Activated CD4-positive, alpha-beta T cell treated with anti-CD3 and anti-CD28 coated beads for 1 hour (primary cell): ENCODE data around the gene RHBG.

ENCODE experiments used
- DNase-seq: peaks from one replicate; pipeline ENCODE4 v3.0.0-alpha.2; 2020

Gene RHBG

DNA sequence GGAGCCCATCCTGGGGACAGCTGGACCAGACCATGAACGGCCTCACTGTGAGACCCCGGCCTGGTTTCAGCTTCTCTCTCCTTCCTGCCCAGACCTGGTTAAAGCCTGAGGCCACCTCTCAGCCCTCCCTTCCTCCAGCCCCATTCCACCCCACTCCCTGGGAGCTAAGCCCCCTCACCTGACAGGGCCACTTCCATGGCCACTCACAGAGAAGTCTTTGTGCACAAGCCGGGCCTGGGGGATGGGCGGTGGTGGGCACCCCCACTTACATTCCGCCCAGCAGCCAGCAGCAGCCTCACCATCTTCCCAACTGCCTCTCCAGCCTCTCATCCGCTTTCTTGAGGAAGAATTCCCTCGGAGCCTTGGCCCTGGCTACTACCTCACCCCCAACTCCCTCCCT is 40.4 kb downstream of the RHBG start:
- no peak for DNase-seq

DNA sequence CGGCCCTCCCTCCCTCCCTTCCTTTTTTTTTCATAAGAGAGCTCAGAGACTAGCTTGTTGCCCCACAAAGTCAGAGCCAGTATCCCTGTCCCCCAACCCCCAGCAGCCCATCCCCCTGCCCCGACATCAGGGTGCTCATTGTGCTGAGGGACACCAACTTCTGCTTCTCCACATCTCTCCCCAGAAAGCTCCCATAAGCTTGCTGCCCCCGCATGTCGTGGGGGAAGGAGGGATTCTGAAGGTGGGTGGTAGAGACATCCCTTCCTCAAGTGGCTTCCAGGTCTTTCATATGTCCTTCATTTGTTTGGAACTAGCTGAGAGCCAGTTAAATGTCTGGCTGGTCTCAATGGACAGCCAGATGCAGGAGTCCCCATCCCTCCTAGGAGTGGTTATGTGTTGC is 41.2 kb downstream of the RHBG start:
- no peak for DNase-seq

DNA sequence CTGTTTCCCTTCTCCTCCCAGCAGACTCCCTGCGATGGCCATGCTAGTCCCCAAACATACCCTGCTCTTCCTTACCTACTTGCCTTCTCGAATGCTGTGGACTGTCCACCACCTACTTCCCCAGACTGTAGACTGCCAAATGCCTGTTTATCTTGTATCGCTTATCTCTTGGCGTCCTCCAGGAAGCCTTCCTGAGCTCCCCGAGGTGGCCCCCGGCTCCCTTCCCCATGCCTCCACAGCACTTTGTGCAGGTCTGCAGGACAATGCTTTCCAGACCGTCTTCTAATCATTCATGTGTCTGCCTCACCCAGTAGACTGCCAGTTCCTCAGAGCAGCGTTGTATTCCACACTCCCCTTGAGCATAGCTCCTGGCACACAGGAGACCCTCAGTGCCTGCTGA is 41.7 kb downstream of the RHBG start:
- DNase-seq: no peak

DNA sequence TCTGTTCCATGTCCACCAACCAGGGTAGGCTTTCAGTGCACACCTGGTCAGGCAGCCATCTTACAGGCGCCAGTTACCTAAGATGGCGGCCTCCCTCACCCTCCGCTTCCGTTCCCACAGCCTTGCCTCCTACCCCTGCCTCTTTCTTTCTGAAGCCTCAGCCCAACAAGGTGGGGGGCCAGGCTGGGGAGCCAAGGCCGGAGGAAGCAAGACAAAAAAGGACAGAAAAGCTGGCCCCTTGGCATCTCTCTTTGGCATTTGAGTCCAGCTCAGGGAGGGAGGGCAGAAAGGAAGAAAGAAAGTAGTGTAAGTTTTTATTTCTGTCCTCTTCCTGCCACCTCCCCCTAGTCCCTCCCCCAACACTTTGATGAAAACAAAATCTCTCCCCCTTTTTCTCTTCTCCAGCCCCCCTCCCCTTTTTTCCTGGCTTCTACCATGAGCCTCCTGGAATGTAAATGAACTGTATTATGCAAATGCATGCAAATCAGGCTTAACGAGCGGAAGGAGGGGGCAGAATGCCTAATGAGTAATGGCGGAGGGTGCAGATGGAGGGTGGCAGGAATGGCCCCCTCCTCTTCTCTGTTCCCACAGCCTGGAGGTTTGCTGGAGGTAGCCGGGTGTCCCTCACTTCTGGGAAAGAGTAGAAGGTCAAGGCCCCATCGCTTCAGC is 43.8 kb downstream of the RHBG start:
- no peak for DNase-seq

DNA sequence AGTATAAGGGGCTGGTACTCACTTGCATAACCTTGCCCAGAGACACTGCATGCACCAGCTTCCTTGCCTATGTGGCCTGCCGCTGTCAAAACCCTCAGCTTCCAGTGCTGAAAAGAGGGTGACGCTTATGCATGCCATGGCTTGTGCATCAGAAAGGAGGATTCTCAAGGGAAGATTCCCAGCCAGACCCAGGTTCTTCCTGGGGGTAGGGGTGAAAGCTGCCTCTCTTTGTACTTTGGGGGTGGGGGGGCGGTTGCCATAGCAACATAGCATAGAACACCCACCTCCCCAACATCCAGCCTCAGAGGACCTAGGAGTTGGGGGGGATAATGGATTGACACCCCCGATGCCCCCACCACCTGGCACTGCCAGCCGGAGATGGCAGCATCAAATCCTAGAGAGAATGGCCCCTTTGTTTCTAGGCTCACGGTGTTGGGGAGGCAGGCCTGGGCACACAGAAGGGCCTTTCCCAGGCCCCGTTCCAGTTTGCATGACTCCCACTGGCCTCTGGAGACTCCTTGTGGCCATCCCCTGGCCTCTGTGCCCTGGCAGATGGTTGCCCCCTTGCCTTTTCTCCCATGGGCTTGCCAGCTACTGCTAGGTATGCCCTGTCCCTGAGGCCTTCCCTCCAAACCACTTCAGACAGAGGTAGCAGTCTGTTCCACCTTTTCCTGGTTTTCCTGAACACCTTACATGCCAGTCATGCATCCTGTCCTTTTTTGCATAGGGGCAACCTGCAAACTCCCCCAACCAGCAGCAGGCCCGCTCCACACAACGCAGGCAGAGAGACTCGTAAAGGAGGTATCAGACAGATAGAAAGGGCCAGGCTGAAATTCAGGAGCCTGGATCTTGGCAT is 44.6 kb downstream of the RHBG start:
- no peak for DNase-seq

DNA sequence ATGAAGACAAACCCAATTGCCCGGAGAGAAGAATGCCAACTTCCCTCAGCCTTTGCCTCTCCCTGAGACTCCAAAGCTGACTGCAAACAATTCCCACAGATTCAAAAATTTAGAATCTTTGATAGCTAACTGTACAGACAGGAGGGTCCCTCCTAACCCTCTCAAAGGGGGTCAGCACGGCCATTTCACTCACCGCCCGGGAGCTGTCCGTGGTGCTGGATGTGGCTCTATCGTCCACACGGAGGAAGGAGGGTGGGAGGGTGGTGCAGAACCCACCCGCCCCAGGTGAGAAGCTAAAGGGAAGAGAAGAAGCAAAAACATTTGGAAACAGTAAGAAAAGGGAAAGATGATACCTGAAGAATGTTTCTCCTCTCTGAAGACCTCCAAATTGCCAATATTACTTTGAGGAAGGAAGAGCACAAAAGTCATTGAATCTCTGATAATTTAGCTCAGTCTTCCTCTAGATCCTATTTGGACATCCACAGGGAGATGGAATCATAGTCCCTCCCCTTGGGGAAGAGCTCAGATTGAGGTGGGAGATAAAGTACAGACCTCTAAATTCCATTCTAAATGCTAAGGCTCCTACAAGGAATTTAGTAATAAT is 45.6 kb downstream of the RHBG start:
- no peak for DNase-seq

DNA sequence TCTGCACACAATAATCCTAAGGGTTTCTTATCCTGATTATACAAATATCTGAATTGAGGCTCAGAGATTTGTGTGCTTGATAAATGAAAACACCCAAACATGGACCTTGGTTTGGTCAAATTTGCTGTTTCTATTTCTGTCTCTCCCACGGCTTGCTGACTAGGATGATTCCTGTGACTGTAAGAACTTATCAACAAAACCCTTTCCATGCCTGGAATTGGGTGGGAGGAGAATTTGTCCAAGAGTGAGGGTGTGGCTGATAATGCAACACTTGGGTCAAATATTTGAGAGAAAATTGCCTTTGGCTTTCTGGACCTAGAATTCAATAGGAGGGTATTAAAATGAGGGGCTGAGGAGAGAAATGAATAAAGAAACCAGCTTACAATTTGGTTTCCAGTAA is 48.0 kb downstream of the RHBG start:
- DNase-seq: no peak

DNA sequence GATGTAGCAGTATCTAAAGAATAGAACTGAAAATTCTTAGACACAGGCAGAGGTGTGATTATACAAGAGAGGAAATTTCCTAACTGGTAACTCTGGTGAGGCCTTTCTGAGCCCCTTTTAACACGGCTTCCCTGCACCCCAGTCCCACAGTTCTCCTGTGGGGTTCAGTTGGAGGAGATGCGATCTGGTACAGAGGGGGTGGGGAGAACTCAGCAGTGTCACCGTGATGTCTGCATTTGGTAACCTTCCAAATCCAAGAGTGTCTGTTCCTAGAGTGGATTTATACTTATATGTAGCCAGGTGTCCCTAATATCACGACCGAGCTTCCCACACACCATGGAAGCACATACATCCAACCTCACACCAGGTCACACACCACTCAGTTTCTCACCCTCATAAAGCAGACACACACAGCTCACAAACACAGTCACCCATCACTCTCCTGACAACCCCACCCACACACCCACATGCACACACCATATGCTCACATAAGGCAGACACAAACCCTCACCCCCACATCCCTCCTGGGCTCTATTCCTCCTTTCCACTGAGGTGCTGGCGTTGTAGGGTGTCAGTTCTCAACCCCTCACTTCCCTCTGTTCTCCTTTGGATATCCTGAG is 48.5 kb downstream of the RHBG start:
- no peak for DNase-seq

DNA sequence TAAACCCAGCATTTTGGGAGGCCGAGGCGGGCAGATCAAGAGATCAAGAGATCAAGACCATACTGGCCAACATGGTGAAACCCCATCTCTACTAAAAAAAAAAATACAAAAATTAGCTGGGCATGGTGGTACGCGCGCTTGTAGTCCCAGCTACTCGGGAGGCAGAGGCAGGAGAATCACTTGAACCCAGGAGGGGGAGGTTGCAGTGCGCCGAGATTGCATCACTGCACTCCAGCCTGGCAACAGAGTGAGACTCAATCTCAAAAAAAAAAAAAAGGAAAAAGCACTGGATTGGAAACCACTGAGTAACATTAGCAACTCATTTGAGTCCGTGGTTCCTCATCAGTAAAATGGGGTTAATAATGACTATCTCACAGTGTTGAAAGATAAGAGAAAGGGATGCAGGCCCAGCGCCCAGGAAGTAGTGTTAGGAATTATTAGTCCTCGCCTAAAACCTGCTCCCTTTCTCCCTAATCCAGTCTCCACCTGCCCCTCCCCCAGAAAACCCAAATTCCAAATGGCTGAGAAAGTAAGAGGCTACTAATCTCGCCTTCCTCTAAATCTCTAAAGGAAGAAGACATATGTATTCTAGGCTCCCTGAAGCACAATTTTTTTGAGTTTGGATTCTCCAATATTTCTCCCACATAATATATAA is 49.5 kb downstream of the RHBG start:
- DNase-seq: no peak

DNA sequence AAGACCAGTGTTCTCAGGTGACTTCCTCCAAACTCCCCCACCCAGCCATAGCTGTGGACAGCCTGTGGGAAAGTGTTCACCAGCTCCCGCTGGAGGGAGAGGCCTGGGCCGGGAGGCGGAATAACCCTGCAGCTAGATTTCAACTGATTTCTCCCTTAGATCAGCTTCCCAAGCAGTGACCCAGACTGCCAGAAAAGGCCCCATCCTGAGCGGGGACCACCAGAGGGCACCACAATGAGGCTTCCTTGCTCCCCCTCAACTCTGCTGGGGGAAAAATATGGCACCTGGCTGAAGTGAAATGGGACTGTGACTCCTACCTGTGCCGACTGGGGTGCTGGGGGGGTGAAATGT is 50.8 kb downstream of the RHBG start:
- no peak for DNase-seq

DNA sequence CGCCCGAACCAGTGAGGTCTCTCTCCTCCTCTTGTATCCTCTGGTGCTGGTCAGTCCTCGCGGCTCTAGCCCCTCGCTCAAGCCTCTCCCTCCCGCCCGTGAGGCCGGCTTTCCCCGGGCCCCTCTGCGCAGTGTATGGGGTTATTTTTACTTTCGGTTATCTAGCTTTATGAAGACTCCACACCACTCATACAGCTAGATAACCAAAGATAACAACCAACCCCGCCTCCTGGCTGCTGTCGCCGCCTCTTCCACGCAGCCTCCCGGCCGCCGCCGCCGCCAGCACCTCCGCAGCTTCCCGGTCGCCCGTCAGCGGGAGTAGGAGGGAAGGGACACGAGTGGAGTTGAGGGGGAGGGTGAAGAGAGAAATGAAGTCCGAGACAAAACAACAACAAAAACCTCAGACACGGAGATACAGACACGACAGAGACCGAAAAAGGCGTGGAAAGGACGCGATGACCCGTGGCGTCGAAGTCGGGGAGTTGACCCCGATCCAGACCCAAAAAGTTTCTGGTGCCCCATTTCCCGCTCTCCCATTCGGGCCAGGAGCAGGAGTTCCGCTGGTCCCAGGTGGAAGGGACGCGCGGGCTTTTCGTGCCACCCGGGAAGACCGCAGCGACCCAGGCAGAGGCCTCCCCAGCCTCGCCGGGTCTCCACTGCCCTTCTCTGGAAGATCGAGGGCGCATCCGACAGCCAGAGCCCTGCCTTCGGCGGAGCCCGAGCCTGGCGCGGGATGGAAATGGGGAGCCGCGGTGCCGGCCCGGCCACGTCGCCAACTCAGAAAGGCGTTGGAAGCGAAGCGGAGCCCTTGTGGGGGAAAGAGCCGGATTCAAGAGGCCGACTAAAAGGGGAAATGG is 51.4 kb downstream of the RHBG start:
- DNase-seq: no peak

DNA sequence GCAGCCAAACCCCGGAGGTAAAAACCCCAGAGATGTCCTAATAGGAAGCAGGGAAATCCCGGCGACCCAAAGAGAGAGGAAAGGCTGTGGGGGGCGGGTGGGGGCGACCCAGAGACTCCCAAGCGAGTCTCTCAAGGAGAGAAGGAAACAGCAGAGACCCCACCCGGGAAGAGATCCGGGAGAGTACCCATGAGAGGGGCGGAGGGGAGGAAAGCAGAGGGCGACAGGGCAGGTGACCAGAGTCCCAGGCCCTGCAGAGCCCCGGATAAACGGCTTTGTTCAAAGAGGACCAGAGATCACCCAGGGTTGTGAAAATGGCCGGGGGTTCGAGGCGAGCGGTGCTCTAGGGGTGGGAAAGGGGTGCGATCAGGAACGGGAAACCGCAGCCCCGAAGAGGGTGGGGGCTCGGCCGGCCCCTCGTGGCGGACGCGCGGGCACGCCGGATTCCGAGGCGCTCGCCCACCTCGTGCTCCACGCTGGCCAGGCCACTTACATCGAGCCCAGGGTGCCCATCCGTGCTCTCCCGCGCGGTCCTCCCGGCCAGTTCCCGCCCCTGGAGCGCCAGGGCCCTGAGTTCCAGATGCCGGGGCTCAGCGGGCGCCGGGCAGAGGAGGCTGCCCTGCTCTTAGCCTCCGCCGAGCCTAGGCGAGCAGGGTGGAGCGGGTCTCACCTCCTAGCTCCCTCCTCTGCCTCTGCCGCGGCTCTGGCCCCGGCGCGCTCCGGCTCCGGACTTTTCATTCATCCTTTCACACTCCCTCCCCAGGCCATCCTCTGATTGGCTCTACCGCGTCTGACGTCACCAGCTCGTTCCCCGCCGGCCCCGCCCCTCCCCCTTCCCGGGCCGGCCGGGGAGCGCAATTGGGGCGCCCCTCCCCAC is 52.3 kb downstream of the RHBG start:
- peak; percentile 33 for DNase-seq

DNA sequence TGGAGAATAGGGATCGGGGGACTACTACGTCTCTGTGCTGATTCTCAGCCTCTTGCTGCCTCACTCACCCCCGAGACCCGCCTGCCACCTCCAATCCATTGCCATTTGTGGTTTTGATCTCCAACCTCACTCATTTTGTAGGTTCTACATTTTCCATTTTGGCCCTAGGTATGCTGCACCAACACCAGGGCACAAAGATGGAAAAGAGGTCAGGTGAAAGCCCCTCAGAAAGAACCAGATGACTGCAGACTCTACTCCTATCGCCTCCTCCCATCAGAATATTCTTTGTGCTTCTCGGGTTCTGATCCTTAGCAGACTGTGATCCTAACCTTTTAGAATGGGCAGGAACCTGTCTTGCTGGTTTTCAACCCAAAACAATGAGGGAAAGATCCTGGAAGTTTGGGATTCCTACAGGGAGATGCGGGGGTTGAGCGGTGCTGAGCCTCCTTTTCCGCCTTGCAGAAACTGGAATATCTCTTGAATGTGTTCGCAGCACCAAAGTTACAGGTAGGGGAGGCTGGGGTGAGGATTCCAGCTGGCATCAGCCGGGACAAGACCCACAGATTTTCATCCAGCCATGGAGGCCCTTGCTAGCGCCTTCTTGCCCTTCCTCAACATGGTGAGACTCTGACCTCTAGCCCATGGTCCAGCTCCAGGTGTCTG is 53.1 kb downstream of the RHBG start:
- no peak for DNase-seq

DNA sequence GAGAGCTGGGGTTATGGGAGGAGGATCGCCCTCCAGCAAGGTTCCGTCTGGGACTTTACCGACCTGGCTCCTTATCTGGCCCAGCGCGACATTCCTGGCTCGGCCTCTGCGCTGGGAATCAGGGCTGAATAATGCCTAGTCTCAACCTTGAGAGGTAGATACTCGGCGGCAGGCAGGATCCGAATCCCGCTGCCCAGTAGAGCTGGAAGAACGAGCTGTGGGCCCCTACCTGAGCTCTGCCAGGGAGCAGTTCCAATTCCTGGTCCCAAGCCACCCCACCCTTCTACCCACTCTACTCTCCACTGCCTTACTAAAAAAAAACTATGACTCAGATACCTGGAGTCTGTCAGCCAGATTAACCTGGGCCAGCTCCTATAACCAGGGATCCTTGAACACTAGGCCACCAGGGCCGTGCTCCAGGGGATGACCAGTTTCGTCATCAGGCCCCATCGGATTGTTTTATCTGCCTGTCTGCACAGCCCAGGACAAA is 53.6 kb downstream of the RHBG start:
- no peak for DNase-seq

DNA sequence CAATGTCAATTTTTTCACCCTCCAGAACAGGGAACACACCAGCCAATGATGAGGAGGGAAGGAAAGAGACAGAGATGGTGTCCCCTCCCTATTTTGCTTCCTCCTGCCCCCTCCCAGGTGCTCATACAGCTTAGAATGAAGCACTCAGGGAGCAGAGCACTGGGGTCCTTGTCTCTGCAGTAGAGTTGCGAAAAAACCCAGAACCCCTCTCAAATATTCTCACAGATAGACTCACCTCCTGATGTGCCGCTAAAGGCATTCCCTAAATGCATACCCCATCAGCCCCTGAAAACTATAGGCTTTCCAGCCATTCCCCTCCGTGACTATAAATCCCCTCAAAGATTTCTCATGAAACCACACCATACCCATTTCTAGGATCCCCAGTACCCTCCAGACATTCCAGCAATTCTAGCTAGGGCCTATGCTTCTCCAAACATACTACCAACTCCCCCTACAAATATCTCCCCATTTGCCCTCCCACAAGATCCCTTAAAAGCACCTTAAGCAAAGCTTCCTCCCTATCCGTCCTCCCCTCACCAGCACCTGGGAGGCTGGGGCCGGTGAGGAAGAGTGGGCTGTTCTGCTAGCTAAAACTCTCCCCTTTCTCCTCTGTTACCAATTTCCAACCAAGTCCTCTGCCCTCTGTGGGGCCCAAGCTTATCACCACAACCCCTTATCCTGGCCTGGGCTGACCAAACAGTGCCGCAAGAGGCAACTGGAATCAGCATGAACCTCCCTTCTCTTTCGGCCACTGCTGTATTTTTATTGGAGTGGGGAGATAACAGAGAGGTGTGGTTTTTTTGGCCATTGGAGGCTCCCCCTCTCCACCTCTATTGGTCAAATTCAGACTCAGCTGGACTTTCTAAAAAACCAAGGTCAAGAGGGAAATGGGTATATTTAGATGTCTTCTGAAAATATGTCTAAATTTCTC is 54.7 kb downstream of the RHBG start:
- no peak for DNase-seq

DNA sequence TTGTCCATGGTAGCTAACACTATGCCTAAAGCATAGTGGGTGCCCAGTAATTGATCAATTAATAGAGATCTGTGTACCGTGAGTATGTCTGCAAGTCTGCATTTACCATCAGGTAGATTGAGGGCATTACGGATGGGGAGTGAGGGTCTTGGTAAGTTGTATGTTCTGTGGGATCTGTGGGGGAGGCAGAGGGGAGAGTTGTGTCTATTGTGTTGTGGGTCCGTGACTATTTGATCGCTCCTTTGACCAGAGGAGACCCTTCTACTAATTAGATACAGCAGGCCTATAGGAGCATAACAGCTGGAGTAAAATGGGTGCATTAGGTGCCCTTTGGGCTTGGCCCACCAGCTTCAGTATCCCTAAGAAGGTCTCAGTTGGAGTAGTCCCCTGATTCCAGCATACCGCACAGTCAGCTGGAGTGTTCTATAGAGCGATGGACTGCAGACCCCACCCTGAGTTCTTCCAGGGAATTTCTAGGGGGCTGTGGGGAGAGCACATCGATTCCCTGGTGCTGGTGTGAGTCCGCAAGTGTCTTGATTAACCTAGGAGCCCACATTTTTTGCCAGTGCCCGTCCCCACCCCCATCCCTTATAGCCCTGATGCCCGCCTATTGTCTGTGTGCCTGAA is 55.9 kb downstream of the RHBG start:
- DNase-seq: no peak

DNA sequence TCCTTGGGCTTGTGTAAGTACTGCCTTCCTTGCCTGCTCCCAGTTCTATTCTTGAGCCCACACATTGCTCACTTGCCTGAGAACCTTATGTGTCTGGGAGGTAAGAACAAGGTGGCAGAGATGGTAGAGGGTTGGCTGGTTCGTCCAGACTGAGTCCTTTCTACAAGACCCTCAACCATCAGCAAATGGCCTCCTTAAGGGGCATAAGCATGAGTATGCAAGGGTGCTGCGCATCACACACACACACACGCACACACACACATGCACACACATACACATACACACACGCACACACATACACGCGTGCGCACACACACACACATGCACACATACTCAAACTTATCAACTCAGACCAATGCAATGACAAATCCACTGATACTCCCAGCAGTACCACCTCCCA is 56.9 kb downstream of the RHBG start:
- no peak for DNase-seq

DNA sequence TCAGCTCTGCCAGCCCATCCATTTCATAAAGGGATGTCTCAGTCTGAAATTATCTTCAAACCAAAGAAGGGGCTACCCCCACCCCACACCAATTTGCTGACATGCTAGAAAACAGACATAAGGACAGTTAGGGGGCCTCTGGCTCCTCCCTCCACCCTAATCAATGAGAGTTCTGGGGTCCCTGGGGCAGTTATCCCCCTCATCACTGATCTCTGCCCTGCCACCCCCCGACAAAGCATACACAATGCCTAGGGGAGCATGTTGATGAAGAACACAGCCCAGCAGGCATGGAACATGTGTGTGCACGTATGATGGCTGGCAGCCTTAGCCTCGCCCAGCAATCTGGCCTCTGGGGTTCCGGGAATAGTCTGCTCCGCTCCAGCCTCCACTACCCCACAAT is 58.9 kb downstream of the RHBG start:
- DNase-seq: no peak

DNA sequence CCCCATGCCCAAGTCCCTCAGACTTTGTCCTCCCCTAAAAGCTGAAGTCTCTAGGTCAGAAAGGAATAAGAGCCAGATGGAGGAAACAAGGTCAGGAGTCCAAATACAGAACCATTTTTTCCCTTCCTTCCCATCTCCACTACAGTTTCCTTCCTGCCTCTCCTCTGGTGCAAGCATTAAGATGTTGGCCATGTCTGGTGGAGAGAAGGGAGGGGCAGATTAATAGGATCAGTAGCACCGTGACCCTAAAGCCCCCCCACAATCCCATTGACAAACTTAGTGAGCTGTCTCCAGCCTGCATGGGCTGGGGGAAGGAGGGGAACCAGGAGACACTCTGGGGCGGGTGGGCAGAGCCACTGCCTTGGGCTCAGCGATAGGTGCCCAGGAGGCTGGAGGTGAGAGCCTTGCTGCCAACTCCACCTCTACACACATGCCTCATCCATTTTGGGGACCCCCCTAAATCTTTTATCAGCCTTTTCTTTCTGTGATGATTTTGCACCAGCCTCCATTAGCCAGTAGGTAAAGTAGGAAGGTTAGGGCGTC is 59.8 kb downstream of the RHBG start:
- no peak for DNase-seq
